GM12878 (cell line): ENCODE data around the gene ZNF284. TPM values are rescaled to one million over a fixed set of nuclear protein-coding genes. Genes with fewer than 3 reads are reported as not detected.

Experiments
- BCL11A ChIP-seq: IDR thresholded peaks from 2 replicates; pipeline ENCODE4 v1.6.1; 2011; ENCODE audit warnings: low read depth, low read length
- CBFB ChIP-seq: IDR thresholded peaks from 2 replicates; pipeline ENCODE4 v1.6.1; 2016; ENCODE audit warnings: antibody characterized with exemption, low read depth
- FOXK2 ChIP-seq: fragments of 450-650 bp; IDR thresholded peaks from 2 replicates; pipeline ENCODE4 v1.6.1; 2017; ENCODE audit warnings: mild to moderate bottlenecking, moderate library complexity
- IKZF2 ChIP-seq, 2 experiments: fragments of 450-650 bp; IDR thresholded peaks; 2 replicates each; pipeline ENCODE4 v1.6.1; 2017; ENCODE audit warnings: mild to moderate bottlenecking in 2 of 2, moderate library complexity in 2 of 2
- JUND ChIP-seq: IDR thresholded peaks from 2 replicates; pipeline ENCODE4 v1.6.1; 2012; ENCODE audit warnings: low read depth, mild to moderate bottlenecking, low read length, improper control_type of control experiment, moderate library complexity
- POLR2AphosphoS5 ChIP-seq: IDR thresholded peaks from 2 replicates; pipeline ENCODE4 v1.6.1; 2011; ENCODE audit warnings: mild to moderate bottlenecking, low read length, inconsistent platforms
- PRDM15 ChIP-seq: fragments of 450-650 bp; formaldehyde crosslinking; IDR thresholded peaks from 2 replicates; pipeline ENCODE4 v1.4.0; 2020; ENCODE audit warnings: mild to moderate bottlenecking, moderate library complexity
- RB1 ChIP-seq: fragments of 450-650 bp; formaldehyde crosslinking; IDR thresholded peaks from 2 replicates; pipeline ENCODE4 v1.6.1; 2017; ENCODE audit warnings: mild to moderate bottlenecking, borderline replicate concordance
- RCOR1 ChIP-seq: conservative IDR thresholded peaks from 2 replicates; pipeline ENCODE4 v1.6.1; 2012; ENCODE audit warnings: low read depth, low read length, improper control_type of control experiment
- RUNX3 ChIP-seq: IDR thresholded peaks from 2 replicates; pipeline ENCODE4 v1.6.1; 2012; ENCODE audit warnings: low read length, inconsistent platforms
- SKIL ChIP-seq: fragments of 450-650 bp; IDR thresholded peaks from 2 replicates; pipeline ENCODE4 v1.6.1; 2017; ENCODE audit warnings: mild to moderate bottlenecking, low read depth, inconsistent platforms; ENCODE audit not compliant: poor library complexity, severe bottlenecking
- SP1 ChIP-seq: IDR thresholded peaks from one replicate; pipeline ENCODE4 v1.6.1; 2011; ENCODE audit warnings: low read depth, low read length
- STAT3 ChIP-seq: IDR thresholded peaks from 2 replicates; pipeline ENCODE4 v1.6.1; 2011; ENCODE audit warnings: low read depth, low read length, improper control_type of control experiment
- ZNF274 ChIP-seq: IDR thresholded peaks from one replicate; pipeline ENCODE4 v1.8.0; 2011; ENCODE audit not compliant: insufficient read length, insufficient read depth
- polyA plus RNA-seq, 11 experiments: library from polyadenylated mRNA; depleted of rRNA in 4 of 11; unstranded in 6 of 11; stranded (reverse) in 5 of 11; fragments of >200 nt; fragmentation: Nextera tagmentation in 4 of 11; fragmentation: Illumina TruSeq in 1 of 11; extraction: Ambion mirVana in 4 of 11; extraction: Trizol in 1 of 11; gene quantifications; 1 replicate in 1 of 11; 2 replicates in 10 of 11; pipeline versions ENCODE4 v1.2.1 to v1.2.3, GENCODE V29; 2011 to 2016; ENCODE audit warnings: inconsistent platforms in 2 of 11, missing spikeins in 2 of 11, low read depth in 1 of 11
- total RNA-seq, 4 experiments: library from RNA; depleted of rRNA in 3 of 4; stranded (reverse); fragments of >200 nt in 3 of 4; fragmentation: Illumina TruSeq in 1 of 4; extraction: Trizol in 1 of 4; gene quantifications; 2 replicates each; pipeline versions ENCODE4 v1.2.1 to v1.2.3, GENCODE V29; 2013 to 2021
- TF ChIP-seq, protein P1 (sequence below): IDR thresholded peaks from 2 replicates; pipeline ENCODE4 v1.6.1; 2012; ENCODE audit warnings: low read depth, low read length, improper control_type of control experiment
- TF ChIP-seq, protein P2 (sequence below): fragments of 450-650 bp; conservative IDR thresholded peaks from 2 replicates; pipeline ENCODE4 v1.6.1; 2017; ENCODE audit warnings: mild to moderate bottlenecking, moderate library complexity
- TF ChIP-seq, protein P3 (sequence below), 3 experiments: IDR thresholded peaks in 2 of 3; conservative IDR thresholded peaks in 1 of 3; 2 replicates each; pipeline ENCODE4 v1.5.1; 2011; ENCODE audit warnings: low read depth in 3 of 3, low read length in 3 of 3, mild to moderate bottlenecking in 3 of 3, control low read depth in 2 of 3, moderate library complexity in 2 of 3, inconsistent platforms in 1 of 3, mixed read lengths in 1 of 3; ENCODE audit not compliant: control insufficient read depth in 2 of 3, insufficient read depth in 1 of 3; ENCODE audit errors: extremely low read depth in 1 of 3

Gene ZNF284
- total and polyA plus RNA-seq, 10 of the 15 experiments (the other 5 are each of a cell fraction or from before 2014, with no cell fraction given), result 0.35 to 1.7 (median 0.60) TPM

- TF ChIP-seq PRDM15 (no peak), ZNF274 (no peak), POLR2AphosphoS5 (peak; percentile 69), RB1 (0 out of 2 replicates have a peak, but pooled peaks have one; percentile 1), SP1 (no peak), BCL11A (no peak), CBFB (no peak), RUNX3 (0 out of 2 replicates have a peak, but pooled peaks have one; percentile 1), JUND (no peak), STAT3 (no peak), FOXK2 (no peak), RCOR1 (0 out of 2 replicates have a peak, but pooled peaks have one; percentile 52), IKZF2 (IDR thresholded peaks at IDR 0.05) (peak; percentile 60 to 71; a peak in 2 of 4 replicates), SKIL (no peak)
- TF ChIP-seq, protein P1, sequence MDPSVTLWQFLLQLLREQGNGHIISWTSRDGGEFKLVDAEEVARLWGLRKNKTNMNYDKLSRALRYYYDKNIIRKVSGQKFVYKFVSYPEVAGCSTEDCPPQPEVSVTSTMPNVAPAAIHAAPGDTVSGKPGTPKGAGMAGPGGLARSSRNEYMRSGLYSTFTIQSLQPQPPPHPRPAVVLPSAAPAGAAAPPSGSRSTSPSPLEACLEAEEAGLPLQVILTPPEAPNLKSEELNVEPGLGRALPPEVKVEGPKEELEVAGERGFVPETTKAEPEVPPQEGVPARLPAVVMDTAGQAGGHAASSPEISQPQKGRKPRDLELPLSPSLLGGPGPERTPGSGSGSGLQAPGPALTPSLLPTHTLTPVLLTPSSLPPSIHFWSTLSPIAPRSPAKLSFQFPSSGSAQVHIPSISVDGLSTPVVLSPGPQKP, result peak; percentile 84; the same call in 1 of the 2 replicates
- TF ChIP-seq, protein P2, sequence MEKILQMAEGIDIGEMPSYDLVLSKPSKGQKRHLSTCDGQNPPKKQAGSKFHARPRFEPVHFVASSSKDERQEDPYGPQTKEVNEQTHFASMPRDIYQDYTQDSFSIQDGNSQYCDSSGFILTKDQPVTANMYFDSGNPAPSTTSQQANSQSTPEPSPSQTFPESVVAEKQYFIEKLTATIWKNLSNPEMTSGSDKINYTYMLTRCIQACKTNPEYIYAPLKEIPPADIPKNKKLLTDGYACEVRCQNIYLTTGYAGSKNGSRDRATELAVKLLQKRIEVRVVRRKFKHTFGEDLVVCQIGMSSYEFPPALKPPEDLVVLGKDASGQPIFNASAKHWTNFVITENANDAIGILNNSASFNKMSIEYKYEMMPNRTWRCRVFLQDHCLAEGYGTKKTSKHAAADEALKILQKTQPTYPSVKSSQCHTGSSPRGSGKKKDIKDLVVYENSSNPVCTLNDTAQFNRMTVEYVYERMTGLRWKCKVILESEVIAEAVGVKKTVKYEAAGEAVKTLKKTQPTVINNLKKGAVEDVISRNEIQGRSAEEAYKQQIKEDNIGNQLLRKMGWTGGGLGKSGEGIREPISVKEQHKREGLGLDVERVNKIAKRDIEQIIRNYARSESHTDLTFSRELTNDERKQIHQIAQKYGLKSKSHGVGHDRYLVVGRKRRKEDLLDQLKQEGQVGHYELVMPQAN, result 0 out of 2 replicates have a peak, but pooled peaks have one; percentile 21
- TF ChIP-seq, protein P3, sequence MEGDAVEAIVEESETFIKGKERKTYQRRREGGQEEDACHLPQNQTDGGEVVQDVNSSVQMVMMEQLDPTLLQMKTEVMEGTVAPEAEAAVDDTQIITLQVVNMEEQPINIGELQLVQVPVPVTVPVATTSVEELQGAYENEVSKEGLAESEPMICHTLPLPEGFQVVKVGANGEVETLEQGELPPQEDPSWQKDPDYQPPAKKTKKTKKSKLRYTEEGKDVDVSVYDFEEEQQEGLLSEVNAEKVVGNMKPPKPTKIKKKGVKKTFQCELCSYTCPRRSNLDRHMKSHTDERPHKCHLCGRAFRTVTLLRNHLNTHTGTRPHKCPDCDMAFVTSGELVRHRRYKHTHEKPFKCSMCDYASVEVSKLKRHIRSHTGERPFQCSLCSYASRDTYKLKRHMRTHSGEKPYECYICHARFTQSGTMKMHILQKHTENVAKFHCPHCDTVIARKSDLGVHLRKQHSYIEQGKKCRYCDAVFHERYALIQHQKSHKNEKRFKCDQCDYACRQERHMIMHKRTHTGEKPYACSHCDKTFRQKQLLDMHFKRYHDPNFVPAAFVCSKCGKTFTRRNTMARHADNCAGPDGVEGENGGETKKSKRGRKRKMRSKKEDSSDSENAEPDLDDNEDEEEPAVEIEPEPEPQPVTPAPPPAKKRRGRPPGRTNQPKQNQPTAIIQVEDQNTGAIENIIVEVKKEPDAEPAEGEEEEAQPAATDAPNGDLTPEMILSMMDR (IDR thresholded peaks at IDR 0.05 in 2 of 3, conservative IDR thresholded peaks at IDR 0.05 in 1 of 3; ENCODE audit: control insufficient read depth in 2 of 3, extremely low read depth in 1 of 3, insufficient read depth in 1 of 3, low read depth in 3 of 3, low read length in 3 of 3), result no peak
Measured at GRCh38 chr19:44071824-44072542, at the start of gene ZNF284 (continued).
